ENCODE data around the gene INSIG2. TPM values are rescaled to one million over a fixed set of nuclear protein-coding genes. Genes with fewer than 3 reads are reported as not detected.

INSIG2 gene
- polyA plus RNA-seq, 1 of the 3 experiments (the other 2 are of a cell fraction): 8.7 TPM

GRCh38 chr2:118103951-118104940 lies 16.0 kb downstream of the INSIG2 start (continued):
- TF ChIP-seq REST (IDR thresholded peaks at IDR 0.05; ENCODE audit: low read depth, low read length) (no peak), TCF12 (IDR thresholded peaks at IDR 0.05) (no peak), POLR2AphosphoS5 (IDR thresholded peaks at IDR 0.05; ENCODE audit: low read depth, low read length) (no peak), RAD21 (IDR thresholded peaks at IDR 0.05; ENCODE audit: low read length) (no peak)

GRCh38 chr2:118105497-118105896 lies 17.2 kb downstream of the INSIG2 start:
- 90% methylated on average over 4 of the region's 4 CpGs for WGBS (ENCODE audit: low lambda C conversion rate)
- H3K36me3 ChIP-seq (replicated peaks in 1 of 2; ENCODE audit: control insufficient read depth in 1 of 2, insufficient read depth in 2 of 2, low read length in 1 of 2): peaks cover 29 to 72% of the 10 kb centered on the region in 2 experiments
- H3K4me1 ChIP-seq (ENCODE audit: control insufficient read depth in 1 of 2, insufficient read depth in 2 of 2, low read depth in 1 of 2, low read length in 1 of 2): peaks cover 0 to 2% of the 10 kb centered on the region in 2 experiments; a peak in 1 of 4 replicates
- H3F3A ChIP-seq (replicated peaks; ENCODE audit: insufficient read depth): no peaks in the 10 kb centered on the region
- ChIA-PET POLR2A (no interaction called here), CTCF (interaction anchor here (0.6 kb wide), 1 partner anchor 1954 kb away, joined by 3 read pairs; no protein-coding TSS in a partner anchor)
- no peaks in the 10 kb centered on the region for H3K27me3 ChIP-seq (ENCODE audit: insufficient read depth)
- H3K9me2 ChIP-seq: no peaks in the 10 kb centered on the region
- no peak overlapping the region for H3K4me3 ChIP-seq (ENCODE audit: low read depth in 2 of 2, low read length in 1 of 2)
- no peak overlapping the region for H3K9ac ChIP-seq
- no peak for DNase-seq
- H3K9me3 ChIP-seq: no peaks in the 10 kb centered on the region
- no peak overlapping the region for H2AFZ ChIP-seq (ENCODE audit: low read depth)
- no peak overlapping the region for H3K4me2 ChIP-seq
- H3K27ac ChIP-seq (ENCODE audit: low read depth in 2 of 2, low read length in 1 of 2): no peak overlapping the region
- no peak for TF ChIP-seq RFX5 (IDR thresholded peaks at IDR 0.05; ENCODE audit: low read length)
- no peak for TF ChIP-seq RAD21 (IDR thresholded peaks at IDR 0.05; ENCODE audit: low read length)
- TF ChIP-seq FOXJ3 (CRISPR knock-in tag; IDR thresholded peaks at IDR 0.05): no peak
- no peak for TF ChIP-seq CTCF (IDR thresholded peaks at IDR 0.05)
- no peak for TF ChIP-seq MEF2A (IDR thresholded peaks at IDR 0.05; ENCODE audit: borderline replicate concordance, low read depth)
- no peak for TF ChIP-seq RCOR1 (IDR thresholded peaks at IDR 0.05; ENCODE audit: low read length)
- no peak for TF ChIP-seq EP300 (IDR thresholded peaks at IDR 0.05; ENCODE audit: borderline replicate concordance in 1 of 2, low read depth in 1 of 2, low read length in 1 of 2)
- H3K79me2 ChIP-seq (ENCODE audit: insufficient read depth): no peaks in the 10 kb centered on the region
- H4K20me1 ChIP-seq (ENCODE audit: insufficient read depth): no peaks in the 10 kb centered on the region
